ENCODE data around the gene SURF1. TPM values are rescaled to one million over a fixed set of nuclear protein-coding genes. Genes with fewer than 3 reads are reported as not detected.

SURF1 gene
- total RNA-seq, 1 experiment from 2014 or later = 45.6 TPM

DNA sequence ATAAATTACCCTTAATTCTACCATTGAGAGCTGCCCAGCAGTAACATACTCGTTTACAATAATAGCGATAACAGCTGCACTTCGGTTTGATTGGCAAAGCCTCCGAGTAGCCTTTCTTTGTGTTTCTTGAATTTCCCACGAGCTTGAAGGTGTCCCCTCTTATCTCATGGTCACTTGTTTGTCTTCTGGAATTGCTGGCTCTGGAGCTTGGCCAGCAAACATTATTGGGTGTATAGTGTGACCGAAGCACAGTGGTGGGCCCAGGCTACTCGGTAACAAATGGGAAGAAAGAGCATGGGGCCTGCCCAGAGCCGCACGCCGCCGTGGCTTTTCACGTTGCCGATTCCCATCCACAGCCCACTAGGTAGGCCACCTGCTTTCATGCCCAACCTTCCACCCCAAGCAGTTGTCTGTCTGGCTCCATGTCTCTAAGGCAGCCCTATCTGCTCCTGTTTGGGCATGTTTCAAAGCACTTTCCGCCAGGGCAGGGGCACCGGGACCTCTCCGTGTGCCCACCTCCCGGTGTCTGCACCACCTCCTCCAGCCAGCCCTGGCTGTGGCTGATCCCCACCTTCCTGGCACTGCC lies 28.5 kb upstream of the SURF1 start:
- POLR2A ChIA-PET = no interaction called here
- no peak for TF ChIP-seq SIN3A (IDR thresholded peaks at IDR 0.05; ENCODE audit: borderline replicate concordance, insufficient read depth, low read depth, low read length)
- TF ChIP-seq TCF7L2 (IDR thresholded peaks at IDR 0.05; ENCODE audit: low read depth, low read length) = no peak
- TF ChIP-seq, protein P1, sequence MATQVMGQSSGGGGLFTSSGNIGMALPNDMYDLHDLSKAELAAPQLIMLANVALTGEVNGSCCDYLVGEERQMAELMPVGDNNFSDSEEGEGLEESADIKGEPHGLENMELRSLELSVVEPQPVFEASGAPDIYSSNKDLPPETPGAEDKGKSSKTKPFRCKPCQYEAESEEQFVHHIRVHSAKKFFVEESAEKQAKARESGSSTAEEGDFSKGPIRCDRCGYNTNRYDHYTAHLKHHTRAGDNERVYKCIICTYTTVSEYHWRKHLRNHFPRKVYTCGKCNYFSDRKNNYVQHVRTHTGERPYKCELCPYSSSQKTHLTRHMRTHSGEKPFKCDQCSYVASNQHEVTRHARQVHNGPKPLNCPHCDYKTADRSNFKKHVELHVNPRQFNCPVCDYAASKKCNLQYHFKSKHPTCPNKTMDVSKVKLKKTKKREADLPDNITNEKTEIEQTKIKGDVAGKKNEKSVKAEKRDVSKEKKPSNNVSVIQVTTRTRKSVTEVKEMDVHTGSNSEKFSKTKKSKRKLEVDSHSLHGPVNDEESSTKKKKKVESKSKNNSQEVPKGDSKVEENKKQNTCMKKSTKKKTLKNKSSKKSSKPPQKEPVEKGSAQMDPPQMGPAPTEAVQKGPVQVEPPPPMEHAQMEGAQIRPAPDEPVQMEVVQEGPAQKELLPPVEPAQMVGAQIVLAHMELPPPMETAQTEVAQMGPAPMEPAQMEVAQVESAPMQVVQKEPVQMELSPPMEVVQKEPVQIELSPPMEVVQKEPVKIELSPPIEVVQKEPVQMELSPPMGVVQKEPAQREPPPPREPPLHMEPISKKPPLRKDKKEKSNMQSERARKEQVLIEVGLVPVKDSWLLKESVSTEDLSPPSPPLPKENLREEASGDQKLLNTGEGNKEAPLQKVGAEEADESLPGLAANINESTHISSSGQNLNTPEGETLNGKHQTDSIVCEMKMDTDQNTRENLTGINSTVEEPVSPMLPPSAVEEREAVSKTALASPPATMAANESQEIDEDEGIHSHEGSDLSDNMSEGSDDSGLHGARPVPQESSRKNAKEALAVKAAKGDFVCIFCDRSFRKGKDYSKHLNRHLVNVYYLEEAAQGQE (IDR thresholded peaks at IDR 0.05; ENCODE audit: insufficient read depth in 1 of 2, low read depth in 2 of 2, low read length in 1 of 2) = no peak
- no peak for TF ChIP-seq CTCF (IDR thresholded peaks at IDR 0.05)
- TF ChIP-seq POLR2AphosphoS5 (IDR thresholded peaks at IDR 0.05; ENCODE audit: low read depth, low read length) = no peak
- no peaks in the 10 kb centered on the region for H3K9me3 ChIP-seq (ENCODE audit: control insufficient read depth, insufficient read depth, low read depth, low read length)
- no peaks in the 10 kb centered on the region for H3K36me3 ChIP-seq (ENCODE audit: control insufficient read depth, insufficient read depth, low read length)
- intact Hi-C loops (cut with micrococcal nuclease; ENCODE audit: unreplicated experiment) (no loop called here), in situ Hi-C loops (cut with HindIII; ENCODE audit: low pct_unique_long_range_greater_than_20kb, low sequenced_read_pairs) (no loop called here)
- no TSS peak for BruUV-seq (replicated peaks)
- ATAC-seq (no peak), DNase-seq (ENCODE audit: low read depth, low spot score) (no peak)
- H3K4me3 ChIP-seq (ENCODE audit: low read depth in 2 of 2, low read length in 2 of 2) = no peak overlapping the region
- no peak overlapping the region for H3K27ac ChIP-seq (ENCODE audit: low read length)
- CTCF ChIA-PET = no interaction called here
- no peaks in the 10 kb centered on the region for H3K27me3 ChIP-seq (ENCODE audit: control insufficient read depth, insufficient read depth, low read length)
- no peaks in the 10 kb centered on the region for H3K4me1 ChIP-seq (ENCODE audit: control insufficient read depth, insufficient read depth, low read length)

- no peaks in the 10 kb centered on the region for H3K36me3 ChIP-seq (ENCODE audit: control insufficient read depth, insufficient read depth, low read length)
- ChIA-PET CTCF (no interaction called here), POLR2A (no interaction called here)
- H3K9me3 ChIP-seq (ENCODE audit: control insufficient read depth, insufficient read depth, low read depth, low read length) = no peaks in the 10 kb centered on the region
- DNase-seq (ENCODE audit: low read depth, low spot score) (no peak), ATAC-seq (no peak)
- TF ChIP-seq TCF7L2 (IDR thresholded peaks at IDR 0.05; ENCODE audit: low read depth, low read length) (no peak), POLR2AphosphoS5 (IDR thresholded peaks at IDR 0.05; ENCODE audit: low read depth, low read length) (no peak), CTCF (IDR thresholded peaks at IDR 0.05) (no peak), SIN3A (IDR thresholded peaks at IDR 0.05; ENCODE audit: borderline replicate concordance, insufficient read depth, low read depth, low read length) (no peak)
- TF ChIP-seq, protein P1 (IDR thresholded peaks at IDR 0.05; ENCODE audit: insufficient read depth in 1 of 2, low read depth in 2 of 2, low read length in 1 of 2) = no peak
- no peak overlapping the region for H3K27ac ChIP-seq (ENCODE audit: low read length)
- intact Hi-C loops (cut with micrococcal nuclease; ENCODE audit: unreplicated experiment) = no loop called here
- no peak overlapping the region for H3K4me3 ChIP-seq (ENCODE audit: low read depth in 2 of 2, low read length in 2 of 2)
- BruUV-seq (replicated peaks) = no TSS peak
- in situ Hi-C loops (cut with HindIII; ENCODE audit: low pct_unique_long_range_greater_than_20kb, low sequenced_read_pairs) = no loop called here
- peaks cover 2% of the 10 kb centered on the region for H3K4me1 ChIP-seq (ENCODE audit: control insufficient read depth, insufficient read depth, low read length)
- H3K27me3 ChIP-seq (ENCODE audit: control insufficient read depth, insufficient read depth, low read length) = no peaks in the 10 kb centered on the region
Measured at GRCh38 chr9:133383438-133383837, 27.2 kb upstream of the SURF1 start.
